BLaER1 (cell line): Measurements from ENCODE around the gene GRIK1.

ENCODE experiments used
- H3K27ac ChIP-seq: shearing (Covaris generic); formaldehyde crosslinking; 2 replicates; pipeline ENCODE4 v1.8.1; 2022
- H3K27me3 ChIP-seq: shearing (Covaris generic); formaldehyde crosslinking; 2 replicates; pipeline ENCODE4 v1.8.1; 2022
- H3K36me3 ChIP-seq: shearing (Covaris generic); formaldehyde crosslinking; 2 replicates; pipeline ENCODE4 v1.8.1; 2022
- H3K4me1 ChIP-seq: shearing (Covaris generic); formaldehyde crosslinking; 2 replicates; pipeline ENCODE4 v1.8.1; 2022
- H3K4me2 ChIP-seq: shearing (Covaris generic); formaldehyde crosslinking; 2 replicates; pipeline ENCODE4 v1.8.1; 2022
- H3K4me3 ChIP-seq: shearing (Covaris generic); formaldehyde crosslinking; 2 replicates; pipeline ENCODE4 v1.8.1; 2022
- H3K9ac ChIP-seq: shearing (Covaris generic); formaldehyde crosslinking; 2 replicates; pipeline ENCODE4 v1.8.1; 2022
- H3K9me3 ChIP-seq: shearing (Covaris generic); formaldehyde crosslinking; 2 replicates; pipeline ENCODE4 v1.8.1; 2022
- H4K20me1 ChIP-seq: shearing (Covaris generic); formaldehyde crosslinking; 2 replicates; pipeline ENCODE4 v1.8.1; 2022
- Cebpa-rat ChIP-seq: shearing (Covaris generic); IDR thresholded peaks from 2 replicates; pipeline ENCODE4 v1.8.1; 2022

Gene GRIK1

DNA sequence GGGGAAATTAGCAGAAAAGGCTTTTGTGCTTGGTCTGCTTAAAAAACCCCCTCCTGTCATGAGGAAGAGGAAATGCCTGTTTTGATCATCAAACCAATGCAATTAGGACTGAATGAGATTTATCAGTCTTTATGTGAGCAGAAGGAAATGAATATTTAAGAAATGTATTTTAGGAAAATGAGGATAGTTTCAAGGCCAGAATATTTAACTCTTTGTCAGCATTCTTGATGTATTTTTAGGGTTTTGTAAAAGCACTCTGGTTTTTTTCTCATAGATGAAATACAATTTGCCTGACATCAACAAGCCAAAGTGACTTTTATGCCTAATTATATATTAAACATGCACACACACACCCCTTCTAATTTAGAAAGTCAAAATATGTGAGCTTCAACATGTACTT lies 213.8 kb downstream of the GRIK1 start:
- H4K20me1 ChIP-seq, result no peaks in the 10 kb centered on the region
- H3K27ac ChIP-seq, result no peak overlapping the region
- no peaks in the 10 kb centered on the region for H3K4me1 ChIP-seq
- no peak overlapping the region for H3K4me2 ChIP-seq
- no peaks in the 10 kb centered on the region for H3K27me3 ChIP-seq
- no peaks in the 10 kb centered on the region for H3K36me3 ChIP-seq
- H3K9ac ChIP-seq, result no peak overlapping the region
- H3K9me3 ChIP-seq, result no peaks in the 10 kb centered on the region
- no peak for TF ChIP-seq Cebpa-rat
- H3K4me3 ChIP-seq, result no peak overlapping the region

DNA sequence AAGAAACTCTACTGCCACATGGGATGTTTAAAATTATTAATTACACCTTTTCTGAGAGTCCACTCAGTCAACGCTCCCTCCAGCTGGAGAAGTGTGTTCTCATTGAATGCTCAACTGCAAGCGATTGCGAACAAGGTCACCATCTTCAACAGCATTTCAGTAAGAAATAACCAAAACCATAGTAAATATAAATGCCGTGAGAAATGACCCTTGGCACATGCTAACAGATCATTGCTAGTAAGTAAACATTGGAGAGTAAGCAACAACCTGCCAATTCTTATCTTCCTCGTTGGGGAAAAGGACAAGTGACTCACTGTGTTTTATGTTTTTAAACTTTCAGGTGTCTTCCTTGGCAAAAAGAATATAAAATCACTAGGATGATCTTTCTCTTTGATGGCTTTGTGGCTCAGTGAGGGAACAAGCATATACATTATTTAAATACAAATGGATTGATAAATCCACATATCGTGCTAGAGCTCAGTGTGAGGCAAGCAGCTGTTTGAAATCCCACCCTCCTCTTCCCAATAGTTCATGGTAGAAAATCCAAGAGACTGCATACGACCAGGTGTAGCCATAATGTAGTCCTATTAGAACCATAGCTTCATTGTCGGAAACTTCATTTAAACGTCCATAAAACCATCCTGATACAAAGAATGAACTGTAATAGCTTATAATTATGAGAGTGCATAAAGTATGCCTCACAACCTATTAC lies 214.6 kb downstream of the GRIK1 start:
- H3K27ac ChIP-seq, result no peak overlapping the region
- H3K9ac ChIP-seq, result no peak overlapping the region
- H3K27me3 ChIP-seq, result no peaks in the 10 kb centered on the region
- no peaks in the 10 kb centered on the region for H3K9me3 ChIP-seq
- H4K20me1 ChIP-seq, result no peaks in the 10 kb centered on the region
- TF ChIP-seq Cebpa-rat, result no peak
- no peaks in the 10 kb centered on the region for H3K36me3 ChIP-seq
- H3K4me1 ChIP-seq, result no peaks in the 10 kb centered on the region
- no peak overlapping the region for H3K4me2 ChIP-seq
- H3K4me3 ChIP-seq, result no peak overlapping the region

DNA sequence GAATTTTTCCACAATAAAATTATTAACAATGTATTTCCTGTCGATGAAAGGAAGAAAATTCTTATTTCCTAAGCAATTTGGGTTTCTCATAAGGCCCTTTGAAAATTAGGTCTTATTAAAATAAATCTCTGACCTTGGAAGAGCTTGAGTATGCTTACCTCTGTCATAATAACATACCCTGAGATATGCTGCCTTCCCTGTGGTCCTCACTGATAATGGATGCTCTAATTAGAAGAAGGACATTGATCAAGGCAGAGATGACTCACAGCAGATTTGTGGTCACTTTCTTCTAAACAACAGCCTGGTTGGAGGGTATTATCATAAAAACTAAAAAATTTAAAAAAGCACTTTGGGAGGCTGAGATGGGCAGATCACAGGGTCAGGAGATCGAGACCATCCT lies 217.8 kb downstream of the GRIK1 start:
- no peak for TF ChIP-seq Cebpa-rat
- no peak overlapping the region for H3K4me2 ChIP-seq
- H3K4me1 ChIP-seq, result no peaks in the 10 kb centered on the region
- H4K20me1 ChIP-seq, result no peaks in the 10 kb centered on the region
- H3K9me3 ChIP-seq, result peaks cover 6% of the 10 kb centered on the region
- no peak overlapping the region for H3K9ac ChIP-seq
- no peak overlapping the region for H3K27ac ChIP-seq
- H3K4me3 ChIP-seq, result no peak overlapping the region
- no peaks in the 10 kb centered on the region for H3K27me3 ChIP-seq
- H3K36me3 ChIP-seq, result no peaks in the 10 kb centered on the region

DNA sequence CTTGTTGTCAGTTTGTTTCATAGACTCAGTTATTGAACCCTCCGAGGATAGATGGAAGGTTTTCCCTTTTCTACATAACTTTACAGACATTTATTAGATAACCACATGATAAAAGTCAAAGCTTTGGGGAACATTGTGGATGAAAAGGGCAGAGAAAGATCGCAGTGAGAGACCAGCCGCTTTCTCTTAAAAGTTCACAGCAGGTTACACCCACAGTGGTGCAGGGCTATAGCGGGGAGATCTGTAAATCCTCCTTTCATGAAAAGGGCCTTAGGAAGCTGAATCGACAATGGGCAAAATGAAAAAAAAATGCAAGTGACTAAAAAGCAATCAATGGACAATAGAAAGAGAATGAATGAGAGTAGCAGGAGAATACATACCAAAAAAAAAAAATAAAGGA lies 218.6 kb downstream of the GRIK1 start:
- no peak for TF ChIP-seq Cebpa-rat
- Histone ChIP-seq H3K4me3 (no peak overlapping the region), H3K9me3 (peaks cover 12% of the 10 kb centered on the region), H3K27me3 (no peaks in the 10 kb centered on the region), H4K20me1 (no peaks in the 10 kb centered on the region), H3K9ac (no peak overlapping the region), H3K36me3 (no peaks in the 10 kb centered on the region), H3K4me1 (no peaks in the 10 kb centered on the region), H3K27ac (no peak overlapping the region), H3K4me2 (no peak overlapping the region)

DNA sequence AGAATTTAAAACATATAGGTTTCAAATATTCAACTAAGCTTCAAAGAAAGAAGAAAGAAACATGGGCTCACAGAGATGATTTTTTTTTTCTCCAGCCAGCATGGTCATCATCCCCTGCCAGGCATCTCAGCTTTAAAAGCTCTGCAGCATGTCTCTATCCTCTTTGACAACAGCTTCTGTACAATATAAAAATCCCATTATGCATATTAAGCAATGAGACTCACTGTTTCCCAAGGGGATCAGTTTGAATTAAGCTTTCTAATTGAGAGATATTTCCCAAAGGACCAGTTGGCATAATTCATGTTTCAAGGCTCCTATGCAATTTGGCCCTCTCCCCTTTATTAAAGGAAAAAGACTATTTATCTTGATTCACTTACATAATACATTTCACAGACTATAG lies 220.3 kb downstream of the GRIK1 start:
- H4K20me1 ChIP-seq, result no peaks in the 10 kb centered on the region
- no peak overlapping the region for H3K27ac ChIP-seq
- H3K27me3 ChIP-seq, result no peaks in the 10 kb centered on the region
- H3K36me3 ChIP-seq, result no peaks in the 10 kb centered on the region
- peaks cover 12% of the 10 kb centered on the region for H3K9me3 ChIP-seq
- H3K9ac ChIP-seq, result no peak overlapping the region
- H3K4me2 ChIP-seq, result no peak overlapping the region
- H3K4me1 ChIP-seq, result no peaks in the 10 kb centered on the region
- TF ChIP-seq Cebpa-rat, result no peak
- no peak overlapping the region for H3K4me3 ChIP-seq

DNA sequence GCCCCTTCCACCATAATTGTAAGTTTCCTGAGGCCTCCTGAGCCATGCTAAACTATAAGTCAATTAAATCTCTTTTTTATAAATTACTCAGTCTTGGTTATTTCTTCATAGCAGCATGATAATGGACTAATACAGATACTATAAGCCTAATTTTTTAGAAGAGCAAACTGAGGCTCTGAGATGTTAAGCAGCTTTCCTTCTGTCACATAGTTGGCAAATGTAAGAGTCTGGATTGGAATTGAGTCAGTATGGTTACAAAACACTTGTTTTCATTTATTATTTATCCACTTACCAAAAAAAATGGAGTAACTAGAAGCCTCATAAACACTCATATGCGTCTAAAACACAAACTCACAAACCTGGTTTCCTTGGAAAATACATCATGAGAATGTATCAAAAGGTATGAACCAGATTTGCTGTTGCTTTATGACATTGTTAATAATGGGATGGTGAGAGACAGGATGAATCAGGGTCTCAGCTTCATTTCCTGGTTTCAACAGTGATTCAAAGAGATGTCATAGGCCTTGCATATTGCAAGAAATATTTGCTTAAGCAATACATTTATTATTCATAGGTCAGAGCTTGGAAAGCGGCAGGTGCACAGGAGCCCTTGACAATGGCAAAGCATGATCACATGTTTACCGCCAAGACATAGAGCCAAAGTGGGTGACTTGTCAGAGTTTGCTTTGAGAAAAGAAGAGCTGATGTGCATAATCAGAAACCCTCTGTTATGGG lies 221.5 kb downstream of the GRIK1 start:
- H3K27ac ChIP-seq, result no peak overlapping the region

DNA sequence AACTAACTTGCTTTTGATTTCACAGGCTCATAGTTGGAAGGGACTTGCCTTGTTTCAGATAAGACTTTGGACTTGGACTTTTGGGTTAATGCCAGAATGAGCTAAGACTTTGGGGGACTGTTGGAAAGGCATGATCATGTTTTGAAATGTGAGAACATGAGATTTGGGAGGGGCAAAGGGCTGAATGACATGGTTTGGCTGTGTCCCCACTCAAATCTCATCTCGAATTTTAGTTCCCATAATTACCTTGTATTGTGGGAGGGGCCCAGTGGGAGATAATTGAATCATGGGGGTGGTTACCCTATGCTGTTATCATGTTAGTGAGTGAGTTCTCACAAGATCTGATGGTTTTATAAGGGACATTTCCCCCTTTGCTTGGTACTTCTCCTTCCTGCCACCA lies 222.1 kb downstream of the GRIK1 start:
- Histone ChIP-seq H3K36me3 (no peaks in the 10 kb centered on the region), H3K9ac (no peak overlapping the region), H4K20me1 (no peaks in the 10 kb centered on the region), H3K27ac (no peak overlapping the region), H3K9me3 (peaks cover 12% of the 10 kb centered on the region), H3K27me3 (no peaks in the 10 kb centered on the region), H3K4me1 (no peaks in the 10 kb centered on the region), H3K4me3 (no peak overlapping the region), H3K4me2 (no peak overlapping the region)
- no peak for TF ChIP-seq Cebpa-rat

More for the DNA sequence above, 221.5 kb downstream of the GRIK1 start:
- Histone ChIP-seq H3K4me1 (no peaks in the 10 kb centered on the region), H3K4me2 (no peak overlapping the region), H3K36me3 (no peaks in the 10 kb centered on the region), H3K9me3 (peaks cover 12% of the 10 kb centered on the region), H3K9ac (no peak overlapping the region), H4K20me1 (no peaks in the 10 kb centered on the region), H3K4me3 (no peak overlapping the region), H3K27me3 (no peaks in the 10 kb centered on the region)
- TF ChIP-seq Cebpa-rat, result no peak

DNA sequence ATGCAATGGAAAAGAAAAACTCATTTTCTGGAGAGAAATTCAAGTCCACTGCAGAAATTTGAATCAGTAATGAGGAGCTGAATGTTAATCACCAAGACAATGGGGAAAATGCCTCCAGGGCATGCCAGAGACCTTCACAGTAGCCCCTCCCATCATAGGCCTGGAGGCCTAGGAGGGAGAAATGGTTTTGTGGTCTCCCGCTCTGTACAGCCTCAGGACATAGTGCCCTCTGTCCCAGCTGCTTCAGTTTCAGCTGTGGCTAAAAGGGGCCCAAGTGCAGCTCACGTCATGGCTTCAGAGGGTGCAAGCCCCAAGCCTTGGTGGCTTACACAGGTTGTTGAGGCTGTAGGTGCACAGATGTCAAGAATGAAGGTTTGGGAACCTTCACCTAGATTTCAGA lies 223.0 kb downstream of the GRIK1 start:
- no peak for TF ChIP-seq Cebpa-rat
- H3K27ac ChIP-seq, result no peak overlapping the region
- H3K4me1 ChIP-seq, result no peaks in the 10 kb centered on the region
- peaks cover 12% of the 10 kb centered on the region for H3K9me3 ChIP-seq
- H4K20me1 ChIP-seq, result no peaks in the 10 kb centered on the region
- no peak overlapping the region for H3K9ac ChIP-seq
- no peaks in the 10 kb centered on the region for H3K27me3 ChIP-seq
- H3K4me2 ChIP-seq, result no peak overlapping the region
- H3K4me3 ChIP-seq, result no peak overlapping the region
- no peaks in the 10 kb centered on the region for H3K36me3 ChIP-seq

DNA sequence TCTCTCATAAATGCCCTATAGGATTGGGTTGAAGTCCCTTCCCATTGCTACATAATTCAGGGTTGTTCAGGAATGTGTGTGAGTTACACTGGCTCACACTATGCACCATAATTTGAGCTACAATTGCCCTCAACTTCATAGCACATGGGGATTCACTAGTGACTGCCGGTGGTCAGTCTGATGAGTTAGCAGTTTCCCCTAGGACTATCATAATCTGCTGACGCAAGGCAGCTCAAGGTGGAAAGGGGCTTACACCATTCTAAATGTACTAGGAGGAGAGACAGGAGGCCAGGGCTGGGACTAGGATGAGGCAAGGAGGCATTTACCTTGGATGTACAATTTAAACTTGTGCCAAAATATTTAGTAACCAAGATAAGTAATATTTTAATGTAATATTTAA lies 224.7 kb downstream of the GRIK1 start:
- Histone ChIP-seq H3K4me1 (no peaks in the 10 kb centered on the region), H3K36me3 (no peaks in the 10 kb centered on the region)
- TF ChIP-seq Cebpa-rat, result no peak

DNA sequence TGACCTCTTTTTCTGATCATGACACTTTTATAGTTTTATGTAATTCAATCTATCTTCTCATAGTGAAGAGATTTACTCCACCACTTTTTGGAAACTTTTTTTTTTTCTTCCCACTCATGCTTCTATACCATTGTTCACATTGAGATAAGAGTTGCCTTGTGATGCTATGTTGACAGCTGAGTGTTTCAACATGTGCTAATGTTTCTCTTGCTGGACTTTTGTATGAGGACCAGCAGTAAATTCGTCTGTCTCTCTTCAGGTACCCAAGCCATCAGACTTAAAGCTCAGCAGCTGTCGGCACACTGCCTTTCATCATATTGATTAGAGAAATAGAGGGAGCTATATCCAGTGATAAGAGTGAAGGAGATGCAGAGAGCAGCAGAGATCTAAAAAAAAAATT lies 227.0 kb downstream of the GRIK1 start:
- Histone ChIP-seq H3K9ac (no peak overlapping the region), H3K9me3 (peaks cover 12% of the 10 kb centered on the region), H3K36me3 (no peaks in the 10 kb centered on the region), H4K20me1 (no peaks in the 10 kb centered on the region), H3K4me2 (no peak overlapping the region), H3K4me3 (no peak overlapping the region), H3K27ac (no peak overlapping the region), H3K27me3 (no peaks in the 10 kb centered on the region), H3K4me1 (no peaks in the 10 kb centered on the region)
- TF ChIP-seq Cebpa-rat, result no peak

More for the DNA sequence above, 224.7 kb downstream of the GRIK1 start:
- Histone ChIP-seq H4K20me1 (no peaks in the 10 kb centered on the region), H3K9ac (no peak overlapping the region), H3K4me2 (no peak overlapping the region), H3K4me3 (no peak overlapping the region), H3K9me3 (peaks cover 12% of the 10 kb centered on the region), H3K27ac (no peak overlapping the region), H3K27me3 (no peaks in the 10 kb centered on the region)
